ENCODE results near the gene STOML2.

The STOML2 gene

GRCh38 chr9:35067056-35067455, 35.9 kb downstream of the STOML2 start:
- H3K36me3 ChIP-seq (ENCODE audit: control insufficient read depth in 2 of 2, insufficient read depth in 1 of 2, low read length in 2 of 2) = peaks cover 32 to 94% of the 10 kb centered on the region in 2 experiments
- no peaks in the 10 kb centered on the region for H3K9me3 ChIP-seq (ENCODE audit: control insufficient read depth, insufficient read depth, low read depth, low read length)
- no peak overlapping the region for H3K4me3 ChIP-seq (ENCODE audit: low read depth, low read length)
- ChIA-PET POLR2A (interaction anchor here (0.7 to 1.0 kb wide), 3 partner anchors 10 to 42 kb away, joined by 3 read pairs; partner anchors contain the start of gene FANCG), CTCF (interaction anchor here (2.3 kb wide), 1 partner anchor 15 kb away, joined by 18 read pairs; no protein-coding TSS in a partner anchor)
- H3K27ac ChIP-seq (ENCODE audit: extremely low read depth, low read depth, low read length) = no peak overlapping the region
- no peaks in the 10 kb centered on the region for H3K4me1 ChIP-seq (ENCODE audit: control insufficient read depth, insufficient read depth, low read length)
- no peak for TF ChIP-seq ZNF24 (tag by site-specific recombination; IDR thresholded peaks at IDR 0.05)
- TF ChIP-seq ZNF223 (tag by site-specific recombination; IDR thresholded peaks at IDR 0.05) = no peak
- no peak for TF ChIP-seq OSR2 (tag by site-specific recombination; IDR thresholded peaks at IDR 0.05)
- TF ChIP-seq ZBTB26 (tag by site-specific recombination; optimal IDR thresholded peaks at IDR 0.05) = no peak
- TF ChIP-seq ZNF692 (tag by site-specific recombination; IDR thresholded peaks at IDR 0.05) = no peak
- no peak for TF ChIP-seq ZNF596 (tag by site-specific recombination; IDR thresholded peaks at IDR 0.05)
- TF ChIP-seq ZSCAN18 (tag by site-specific recombination; IDR thresholded peaks at IDR 0.05) = no peak
- no peak for TF ChIP-seq ZNF843 (tag by site-specific recombination; IDR thresholded peaks at IDR 0.05)

GRCh38 chr9:35060548-35061207, 42.3 kb downstream of the STOML2 start:
- H3K4me1 ChIP-seq (ENCODE audit: control insufficient read depth, insufficient read depth, low read length) = no peaks in the 10 kb centered on the region
- no peak overlapping the region for H3K4me3 ChIP-seq (ENCODE audit: low read depth, low read length)
- ChIA-PET POLR2A (interaction anchor here (5.9 kb wide), 1 partner anchor 11 kb away, joined by 27 read pairs; the partner anchor contains the start of gene VCP), CTCF (interaction anchor here (2.0 kb wide), 1 partner anchor 10 kb away, joined by 8 read pairs; no protein-coding TSS in a partner anchor)
- no peaks in the 10 kb centered on the region for H3K9me3 ChIP-seq (ENCODE audit: control insufficient read depth, insufficient read depth, low read depth, low read length)
- peaks cover 66 to 99% of the 10 kb centered on the region in 2 experiments for H3K36me3 ChIP-seq (ENCODE audit: control insufficient read depth in 2 of 2, insufficient read depth in 1 of 2, low read length in 2 of 2)
- H3K27ac ChIP-seq (ENCODE audit: extremely low read depth, low read depth, low read length) = no peak overlapping the region
- TF ChIP-seq ZFHX2 (tag by site-specific recombination; conservative IDR thresholded peaks at IDR 0.05) (no peak), ZNF560 (tag by site-specific recombination; IDR thresholded peaks at IDR 0.05; ENCODE audit: borderline replicate concordance) (no peak), GLI2 (tag by site-specific recombination; IDR thresholded peaks at IDR 0.05; ENCODE audit: borderline replicate concordance, low read depth) (no peak), ZNF660 (tag by site-specific recombination; IDR thresholded peaks at IDR 0.05) (no peak), PRDM1 (tag by site-specific recombination; IDR thresholded peaks at IDR 0.05) (no peak), ZNF121 (tag by site-specific recombination; IDR thresholded peaks at IDR 0.05) (no peak), ZEB2 (tag by site-specific recombination; IDR thresholded peaks at IDR 0.05) (no peak), SCRT2 (tag by site-specific recombination; IDR thresholded peaks at IDR 0.05) (no peak), PRDM6 (tag by site-specific recombination; IDR thresholded peaks at IDR 0.05) (no peak), PRDM2 (tag by site-specific recombination; IDR thresholded peaks at IDR 0.05; ENCODE audit: borderline replicate concordance) (no peak), ZNF354C (tag by site-specific recombination; IDR thresholded peaks at IDR 0.05; ENCODE audit: borderline replicate concordance, low read depth) (no peak), ZNF221 (tag by site-specific recombination; IDR thresholded peaks at IDR 0.05; ENCODE audit: borderline replicate concordance) (no peak)
